B cell (primary cell): Measurements from ENCODE around the gene ACSBG1.

Experiments
- CTCF ChIP-seq: fragments of 200-600 bp; IDR thresholded peaks from one replicate; pipeline ENCODE4 v1.8.0; 2022; ENCODE audit warnings: antibody characterized with exemption, mild to moderate bottlenecking
- EZH2 ChIP-seq: IDR thresholded peaks from 2 replicates; pipeline ENCODE4 v1.6.1; 2012; ENCODE audit warnings: borderline replicate concordance, low read depth, mild to moderate bottlenecking, moderate library complexity, low read length; ENCODE audit not compliant: insufficient read depth, poor library complexity, severe bottlenecking

- no peak for TF ChIP-seq CTCF
- TF ChIP-seq EZH2: no peak
Observed at GRCh38 chr15:78272316-78272715, 38.0 kb upstream of the ACSBG1 start.
